ENCODE data around the gene C16orf92. TPM values are rescaled to one million over a fixed set of nuclear protein-coding genes. Genes with fewer than 3 reads are reported as not detected.

C16orf92 gene
- total and polyA plus RNA-seq, 2 experiments from 2014 or later, result not detected

DNA sequence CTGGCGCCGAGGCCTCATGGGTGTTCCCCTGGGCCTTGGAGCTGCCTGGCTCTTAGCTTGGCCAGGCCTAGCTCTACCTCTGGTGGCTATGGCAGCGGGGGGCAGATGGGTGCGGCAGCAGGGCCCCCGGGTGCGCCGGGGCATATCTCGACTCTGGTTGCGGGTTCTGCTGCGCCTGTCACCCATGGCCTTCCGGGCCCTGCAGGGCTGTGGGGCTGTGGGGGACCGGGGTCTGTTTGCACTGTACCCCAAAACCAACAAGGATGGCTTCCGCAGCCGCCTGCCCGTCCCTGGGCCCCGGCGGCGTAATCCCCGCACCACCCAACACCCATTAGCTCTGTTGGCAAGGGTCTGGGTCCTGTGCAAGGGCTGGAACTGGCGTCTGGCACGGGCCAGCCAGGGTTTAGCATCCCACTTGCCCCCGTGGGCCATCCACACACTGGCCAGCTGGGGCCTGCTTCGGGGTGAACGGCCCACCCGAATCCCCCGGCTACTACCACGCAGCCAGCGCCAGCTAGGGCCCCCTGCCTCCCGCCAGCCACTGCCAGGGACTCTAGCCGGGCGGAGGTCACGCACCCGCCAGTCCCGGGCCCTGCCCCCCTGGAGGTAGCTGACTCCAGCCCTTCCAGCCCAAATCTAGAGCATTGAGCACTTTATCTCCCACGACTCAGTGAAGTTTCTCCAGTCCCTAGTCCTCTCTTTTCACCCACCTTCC is 35.5 kb upstream of the C16orf92 start:
- Histone ChIP-seq H3K9me3 (ENCODE audit: low read depth) (no peaks in the 10 kb centered on the region), H3K27ac (no peak overlapping the region), H3K36me3 (peaks cover 59% of the 10 kb centered on the region), H3K4me1 (ENCODE audit: low read depth) (no peaks in the 10 kb centered on the region), H3K27me3 (no peaks in the 10 kb centered on the region), H3K4me3 (no peak overlapping the region)
- no peak for TF ChIP-seq CTCF (IDR thresholded peaks at IDR 0.05; ENCODE audit: low read depth, low read length)
- no peak for DNase-seq (ENCODE audit: low read depth in 1 of 2, low spot score in 1 of 2)

DNA sequence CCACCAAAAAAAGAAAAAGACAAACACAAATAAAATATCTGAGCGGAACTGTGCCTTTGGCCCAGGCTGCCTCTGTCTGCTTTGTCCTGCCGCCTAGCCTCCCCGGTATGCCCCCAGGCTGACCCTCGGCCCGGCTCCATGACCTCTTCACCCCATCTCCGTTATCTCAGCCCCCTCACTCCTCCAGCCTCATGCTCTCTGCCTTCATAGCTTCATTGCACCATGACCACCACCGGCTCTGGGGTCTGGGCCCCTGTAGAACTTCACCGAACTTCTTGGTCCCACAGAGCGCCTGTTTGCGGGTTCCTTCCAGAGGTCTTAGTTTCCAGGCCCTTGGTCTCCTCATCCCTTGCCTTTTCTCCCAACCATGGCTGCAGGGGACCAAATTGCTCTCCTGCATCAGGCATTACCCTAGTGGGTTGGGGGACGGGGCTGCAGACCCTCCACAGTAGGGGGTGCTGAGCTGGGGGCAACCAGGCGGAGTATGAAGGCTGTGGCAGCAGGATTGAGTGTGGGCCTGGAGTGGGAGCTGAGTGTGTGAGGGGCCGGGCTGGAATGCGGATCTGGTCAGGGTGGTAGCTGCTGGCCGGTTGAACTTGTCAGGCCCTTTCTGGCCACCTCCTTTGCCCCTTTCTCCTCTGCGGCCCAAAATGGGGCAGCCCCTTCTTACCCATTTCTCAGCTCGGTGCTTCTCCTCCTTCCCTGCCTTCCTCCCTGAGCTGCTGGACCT is 34.5 kb upstream of the C16orf92 start:
- H3K9me3 ChIP-seq (ENCODE audit: low read depth), result no peaks in the 10 kb centered on the region
- H3K4me3 ChIP-seq, result no peak overlapping the region
- H3K36me3 ChIP-seq, result peaks cover 52% of the 10 kb centered on the region
- no peak overlapping the region for H3K27ac ChIP-seq
- H3K4me1 ChIP-seq (ENCODE audit: low read depth), result no peaks in the 10 kb centered on the region
- TF ChIP-seq CTCF (IDR thresholded peaks at IDR 0.05; ENCODE audit: low read depth, low read length), result no peak
- DNase-seq (ENCODE audit: low read depth in 1 of 2, low spot score in 1 of 2), result no peak
- no peaks in the 10 kb centered on the region for H3K27me3 ChIP-seq

DNA sequence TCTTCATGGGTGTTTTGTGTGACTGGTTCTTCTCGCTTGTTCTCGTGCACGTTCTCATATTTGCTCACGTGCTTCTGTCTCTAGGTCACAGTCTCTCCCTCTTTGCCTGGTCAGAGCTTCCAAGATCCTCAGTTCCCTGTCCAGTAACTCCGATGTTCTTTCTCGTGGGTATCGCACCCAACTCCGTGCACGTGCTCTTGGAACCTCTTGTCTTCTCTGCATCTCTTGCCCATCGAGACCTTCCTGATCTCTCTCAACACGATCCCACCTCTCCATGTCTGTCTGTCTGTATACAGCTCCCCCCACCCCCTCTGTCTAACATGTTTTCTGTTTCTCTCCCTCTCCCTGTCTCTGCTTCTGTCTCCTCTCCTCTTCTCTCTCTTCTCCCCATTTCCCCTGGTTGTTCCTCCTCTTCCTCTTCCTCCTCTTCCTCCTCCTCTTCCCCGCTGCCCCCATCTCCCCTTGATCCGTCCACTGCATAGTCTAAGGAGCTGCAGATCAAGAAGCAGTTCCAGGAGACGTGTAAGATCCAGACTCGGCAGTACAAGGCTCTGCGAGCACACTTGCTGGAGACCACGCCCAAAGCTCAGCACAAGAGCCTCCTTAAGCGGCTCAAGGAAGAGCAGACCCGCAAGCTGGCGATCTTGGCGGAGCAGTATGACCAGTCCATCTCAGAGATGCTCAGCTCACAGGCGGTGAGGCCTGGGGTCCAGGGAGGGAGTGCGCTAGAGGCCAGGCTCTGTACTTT is 33.7 kb upstream of the C16orf92 start:
- Histone ChIP-seq H3K36me3 (peaks cover 46% of the 10 kb centered on the region), H3K27ac (no peak overlapping the region), H3K4me1 (ENCODE audit: low read depth) (no peaks in the 10 kb centered on the region), H3K9me3 (ENCODE audit: low read depth) (no peaks in the 10 kb centered on the region), H3K4me3 (no peak overlapping the region), H3K27me3 (no peaks in the 10 kb centered on the region)
- no peak for TF ChIP-seq CTCF (IDR thresholded peaks at IDR 0.05; ENCODE audit: low read depth, low read length)
- no peak for DNase-seq (ENCODE audit: low read depth in 1 of 2, low spot score in 1 of 2)

GRCh38 chr16:29990034-29990433 is 33.0 kb upstream of the C16orf92 start:
- H3K4me3 ChIP-seq, result no peak overlapping the region
- H3K9me3 ChIP-seq (ENCODE audit: low read depth), result no peaks in the 10 kb centered on the region
- no peaks in the 10 kb centered on the region for H3K27me3 ChIP-seq
- no peak overlapping the region for H3K27ac ChIP-seq
- TF ChIP-seq CTCF (IDR thresholded peaks at IDR 0.05; ENCODE audit: low read depth, low read length), result no peak
- peaks cover 38% of the 10 kb centered on the region for H3K36me3 ChIP-seq
- no peak for DNase-seq (ENCODE audit: low read depth in 1 of 2, low spot score in 1 of 2)
- no peaks in the 10 kb centered on the region for H3K4me1 ChIP-seq (ENCODE audit: low read depth)

GRCh38 chr16:29990883-29991570 is 32.0 kb upstream of the C16orf92 start:
- Histone ChIP-seq H3K27me3 (no peaks in the 10 kb centered on the region), H3K4me3 (no peak overlapping the region), H3K27ac (no peak overlapping the region), H3K36me3 (peaks cover 34% of the 10 kb centered on the region), H3K4me1 (ENCODE audit: low read depth) (no peaks in the 10 kb centered on the region), H3K9me3 (ENCODE audit: low read depth) (no peaks in the 10 kb centered on the region)
- DNase-seq (ENCODE audit: low read depth in 1 of 2, low spot score in 1 of 2), result no peak
- no peak for TF ChIP-seq CTCF (IDR thresholded peaks at IDR 0.05; ENCODE audit: low read depth, low read length)
